Gastrocnemius medialis (tissue), 4 donors: ENCODE data around the gene LAMB1.
"Not testable (repeated sequence)": the region's sequence is repeated elsewhere in the genome, so short reads cannot be mapped to it uniquely, and the experiment has no call there.

Experiments
- POLR2A ChIP-seq, 2 donors: fragments of 450-650 bp; IDR thresholded peaks; one replicate each; pipeline ENCODE4 v1.6.1; 2017; ENCODE audit warnings: antibody characterized with exemption in 2 of 2, mild to moderate bottlenecking in 2 of 2, moderate library complexity in 2 of 2
- TF ChIP-seq, protein P1 (sequence below), 5 experiments: fragments of 450-650 bp in 3 of 5; fragments of 200-600 bp in 2 of 5; sonication (generic) in 2 of 5; IDR thresholded peaks in 4 of 5; conservative IDR thresholded peaks in 1 of 5; 1 replicate in 4 of 5; 2 replicates in 1 of 5; pipeline ENCODE4 v1.5.1; 2016 to 2019; ENCODE audit warnings: antibody characterized with exemption in 5 of 5, mild to moderate bottlenecking in 3 of 5, moderate library complexity in 3 of 5

DNA sequence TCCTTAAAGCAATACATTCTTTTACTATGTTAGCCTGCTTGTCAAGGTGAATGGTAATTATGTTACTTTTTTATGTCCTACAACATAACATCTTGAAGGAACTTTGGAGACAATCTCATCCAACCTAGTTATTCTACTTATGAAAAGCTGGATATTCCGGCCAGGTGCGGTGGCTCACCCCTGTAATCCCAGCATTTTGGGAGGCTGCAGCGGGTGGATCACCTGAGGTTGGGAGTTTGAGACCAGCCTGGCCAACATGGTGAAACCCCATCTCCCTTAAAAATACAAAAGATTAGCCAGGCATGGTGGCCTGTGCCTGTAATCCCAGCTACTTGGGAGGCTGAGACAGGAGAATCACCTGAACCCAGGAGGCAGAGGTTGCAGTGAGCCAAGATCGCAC lies 46.0 kb downstream of the LAMB1 start:
- TF ChIP-seq, protein P1, sequence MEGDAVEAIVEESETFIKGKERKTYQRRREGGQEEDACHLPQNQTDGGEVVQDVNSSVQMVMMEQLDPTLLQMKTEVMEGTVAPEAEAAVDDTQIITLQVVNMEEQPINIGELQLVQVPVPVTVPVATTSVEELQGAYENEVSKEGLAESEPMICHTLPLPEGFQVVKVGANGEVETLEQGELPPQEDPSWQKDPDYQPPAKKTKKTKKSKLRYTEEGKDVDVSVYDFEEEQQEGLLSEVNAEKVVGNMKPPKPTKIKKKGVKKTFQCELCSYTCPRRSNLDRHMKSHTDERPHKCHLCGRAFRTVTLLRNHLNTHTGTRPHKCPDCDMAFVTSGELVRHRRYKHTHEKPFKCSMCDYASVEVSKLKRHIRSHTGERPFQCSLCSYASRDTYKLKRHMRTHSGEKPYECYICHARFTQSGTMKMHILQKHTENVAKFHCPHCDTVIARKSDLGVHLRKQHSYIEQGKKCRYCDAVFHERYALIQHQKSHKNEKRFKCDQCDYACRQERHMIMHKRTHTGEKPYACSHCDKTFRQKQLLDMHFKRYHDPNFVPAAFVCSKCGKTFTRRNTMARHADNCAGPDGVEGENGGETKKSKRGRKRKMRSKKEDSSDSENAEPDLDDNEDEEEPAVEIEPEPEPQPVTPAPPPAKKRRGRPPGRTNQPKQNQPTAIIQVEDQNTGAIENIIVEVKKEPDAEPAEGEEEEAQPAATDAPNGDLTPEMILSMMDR (IDR thresholded peaks at IDR 0.05 in 4 of 5, conservative IDR thresholded peaks at IDR 0.05 in 1 of 5) = not testable (repeated sequence)
- TF ChIP-seq POLR2A (IDR thresholded peaks at IDR 0.05) = not testable (repeated sequence)
